ENCODE data around the gene MARVELD1.

DNA sequence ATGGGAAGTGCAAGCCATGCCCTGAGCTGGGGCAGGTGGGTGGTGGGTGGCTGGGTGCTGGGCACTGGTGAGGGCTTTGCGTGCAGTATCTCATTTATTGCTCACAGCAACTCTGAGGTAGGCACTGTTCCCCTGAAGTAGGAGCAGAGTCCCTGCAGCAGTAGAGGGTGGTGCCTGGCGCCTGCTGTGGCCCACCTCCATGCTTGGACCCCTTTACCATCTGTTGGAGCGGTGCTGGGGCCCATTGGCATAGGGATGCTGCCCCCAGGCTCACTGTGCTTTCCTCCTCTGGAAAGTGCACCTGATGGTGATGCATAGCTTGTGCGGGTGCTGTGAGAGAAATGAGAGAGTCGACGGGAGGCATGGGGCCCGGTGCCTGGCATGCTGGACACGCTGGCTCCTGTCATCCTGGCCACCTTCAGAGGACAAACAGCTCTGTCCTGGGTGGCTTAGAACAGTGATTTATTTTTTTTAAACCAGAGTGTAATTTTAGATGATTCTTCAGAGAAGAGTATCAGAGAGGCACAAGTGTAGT lies 47.9 kb downstream of the MARVELD1 start:
- no peak for TF ChIP-seq EZH2phosphoT487 (IDR thresholded peaks at IDR 0.05; ENCODE audit: low read length)
- TF ChIP-seq, protein P1, sequence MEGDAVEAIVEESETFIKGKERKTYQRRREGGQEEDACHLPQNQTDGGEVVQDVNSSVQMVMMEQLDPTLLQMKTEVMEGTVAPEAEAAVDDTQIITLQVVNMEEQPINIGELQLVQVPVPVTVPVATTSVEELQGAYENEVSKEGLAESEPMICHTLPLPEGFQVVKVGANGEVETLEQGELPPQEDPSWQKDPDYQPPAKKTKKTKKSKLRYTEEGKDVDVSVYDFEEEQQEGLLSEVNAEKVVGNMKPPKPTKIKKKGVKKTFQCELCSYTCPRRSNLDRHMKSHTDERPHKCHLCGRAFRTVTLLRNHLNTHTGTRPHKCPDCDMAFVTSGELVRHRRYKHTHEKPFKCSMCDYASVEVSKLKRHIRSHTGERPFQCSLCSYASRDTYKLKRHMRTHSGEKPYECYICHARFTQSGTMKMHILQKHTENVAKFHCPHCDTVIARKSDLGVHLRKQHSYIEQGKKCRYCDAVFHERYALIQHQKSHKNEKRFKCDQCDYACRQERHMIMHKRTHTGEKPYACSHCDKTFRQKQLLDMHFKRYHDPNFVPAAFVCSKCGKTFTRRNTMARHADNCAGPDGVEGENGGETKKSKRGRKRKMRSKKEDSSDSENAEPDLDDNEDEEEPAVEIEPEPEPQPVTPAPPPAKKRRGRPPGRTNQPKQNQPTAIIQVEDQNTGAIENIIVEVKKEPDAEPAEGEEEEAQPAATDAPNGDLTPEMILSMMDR (IDR thresholded peaks at IDR 0.05; ENCODE audit: low read length) = no peak
